Vagina (tissue), 2 donors: ENCODE results near the gene HOXD3. TPM values are rescaled to one million over a fixed set of nuclear protein-coding genes. Genes with fewer than 3 reads are reported as not detected.

Experiments
- DNase-seq, 2 donors: peaks; one replicate each; pipeline ENCODE4 v3.0.0-alpha.2; 2017; ENCODE audit errors: extremely low spot score in 2 of 2
- H3K27ac ChIP-seq: fragments of 200-600 bp; sonication (generic); one replicate; pipeline ENCODE4 v1.5.1; 2019
- H3K27me3 ChIP-seq: fragments of 200-600 bp; sonication (generic); one replicate; pipeline ENCODE4 v1.5.1; 2019
- H3K36me3 ChIP-seq, 2 donors: fragments of 200-600 bp; sonication (generic); one replicate each; pipeline ENCODE4 v1.5.1; 2017 to 2019
- H3K4me1 ChIP-seq: fragments of 200-600 bp; sonication (generic); one replicate; pipeline ENCODE4 v1.5.1; 2019
- H3K4me3 ChIP-seq, 2 donors: fragments of 200-600 bp; sonication (generic); 1 replicate in 1 of 2; 2 replicates in 1 of 2; pipeline ENCODE4 v1.5.1; 2016 to 2019
- H3K9me3 ChIP-seq: fragments of 200-600 bp; sonication (generic); one replicate; pipeline ENCODE4 v1.5.1; 2019
- CTCF ChIP-seq, 3 experiments: fragments of 450-650 bp in 2 of 3; fragments of 200-600 bp in 1 of 3; sonication (generic) in 1 of 3; IDR thresholded peaks; one replicate each; pipeline ENCODE4 v1.5.1; 2017 to 2019; ENCODE audit warnings: antibody characterized with exemption in 3 of 3, mild to moderate bottlenecking in 2 of 3, moderate library complexity in 2 of 3
- POLR2A ChIP-seq, 2 donors: fragments of 450-650 bp; IDR thresholded peaks; one replicate each; pipeline ENCODE4 v1.6.1; 2017; ENCODE audit warnings: antibody characterized with exemption in 2 of 2, mild to moderate bottlenecking in 2 of 2, moderate library complexity in 2 of 2
- POLR2AphosphoS5 ChIP-seq, 2 donors: sonication (generic); formaldehyde crosslinking; IDR thresholded peaks; one replicate each; pipeline ENCODE4 v1.9.0; 2017; ENCODE audit warnings: antibody characterized with exemption in 2 of 2, mild to moderate bottlenecking in 2 of 2, low read depth in 1 of 2; ENCODE audit not compliant: insufficient read depth in 1 of 2
- intact Hi-C: fragments of 100-400 bp; cut with DNase I; formaldehyde crosslinking; loops from one replicate; pipeline ENCODE4 v1.15.1; 2023
- total RNA-seq: library from RNA; depleted of rRNA; stranded (reverse); fragments of >200 nt; gene quantifications from one replicate; pipeline ENCODE4 v1.2.3, GENCODE V29; 2016

Gene HOXD3
- total RNA-seq, 1 donor from 2014 or later, result 11.8 TPM

DNA sequence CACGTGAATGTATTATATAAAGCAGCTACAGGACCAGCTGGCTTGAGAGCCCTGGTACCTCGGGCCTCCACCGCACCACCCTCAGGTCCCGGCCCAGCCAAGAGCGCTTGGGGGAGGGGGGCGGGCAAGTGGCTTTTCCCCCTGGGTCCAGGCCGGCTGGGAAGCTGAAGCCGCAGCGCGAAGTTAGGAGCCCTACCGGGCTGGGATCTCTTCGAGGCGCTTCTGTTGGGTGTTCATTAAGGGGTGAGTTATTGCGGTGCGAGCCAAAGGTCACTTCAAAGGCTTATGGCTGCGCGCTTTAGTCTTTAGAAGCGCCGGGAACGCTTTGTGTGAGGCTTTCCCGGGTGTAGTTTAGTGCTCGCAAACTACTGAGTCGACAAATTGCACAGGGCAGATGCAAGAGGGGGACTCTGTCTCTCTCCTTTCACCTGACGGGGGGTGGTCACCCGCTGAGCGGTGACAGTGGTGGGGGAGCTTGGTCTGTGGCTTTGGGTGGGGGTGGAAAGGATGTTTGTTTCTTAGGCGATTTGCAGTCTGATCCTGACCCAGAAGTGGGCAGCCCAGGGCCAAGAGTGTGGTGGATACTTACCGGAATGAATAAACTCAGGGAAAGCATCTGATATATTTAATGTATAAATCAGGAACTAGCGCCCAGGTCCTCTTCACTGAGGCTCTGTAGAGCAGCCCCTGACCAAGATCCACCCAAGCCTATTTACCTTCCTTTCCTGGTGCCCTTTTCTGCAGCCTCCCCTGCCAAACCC, 6.0 kb downstream of the HOXD3 start:
- TF ChIP-seq POLR2A (IDR thresholded peaks at IDR 0.05) (no peak), CTCF (IDR thresholded peaks at IDR 0.05) (no peak), POLR2AphosphoS5 (IDR thresholded peaks at IDR 0.05; ENCODE audit: insufficient read depth in 1 of 2, low read depth in 1 of 2) (no peak)
- Histone ChIP-seq H3K27me3 (peaks cover 18% of the 10 kb centered on the region), H3K4me3 (no peak overlapping the region), H3K4me1 (peaks cover 27% of the 10 kb centered on the region), H3K36me3 (no peaks in the 10 kb centered on the region), H3K9me3 (no peaks in the 10 kb centered on the region), H3K27ac (no peak overlapping the region)
- DNase-seq, result no peak
- intact Hi-C loops, result no loop called here

- Histone ChIP-seq H3K9me3 (no peaks in the 10 kb centered on the region), H3K36me3 (no peaks in the 10 kb centered on the region), H3K4me3 (no peak overlapping the region), H3K27me3 (peaks cover 17% of the 10 kb centered on the region), H3K27ac (no peak overlapping the region), H3K4me1 (peaks cover 26% of the 10 kb centered on the region)
- TF ChIP-seq POLR2AphosphoS5 (IDR thresholded peaks at IDR 0.05; ENCODE audit: insufficient read depth in 1 of 2, low read depth in 1 of 2) (no peak), CTCF (IDR thresholded peaks at IDR 0.05) (no peak)
- intact Hi-C loops, result no loop called here
- DNase-seq, result no peak
These were observed 6.6 kb downstream of the HOXD3 start for GRCh38 chr2:176163672-176164056.

GRCh38 chr2:176164201-176164600, 7.1 kb downstream of the HOXD3 start:
- peaks cover 17% of the 10 kb centered on the region for H3K27me3 ChIP-seq
- DNase-seq, result no peak
- H3K4me1 ChIP-seq, result peaks cover 23% of the 10 kb centered on the region
- H3K9me3 ChIP-seq, result no peaks in the 10 kb centered on the region
- H3K4me3 ChIP-seq, result no peak overlapping the region
- H3K36me3 ChIP-seq, result no peaks in the 10 kb centered on the region
- TF ChIP-seq POLR2AphosphoS5 (IDR thresholded peaks at IDR 0.05; ENCODE audit: insufficient read depth in 1 of 2, low read depth in 1 of 2) (no peak), CTCF (IDR thresholded peaks at IDR 0.05) (no peak), POLR2A (IDR thresholded peaks at IDR 0.05) (no peak)
- H3K27ac ChIP-seq, result no peak overlapping the region
- intact Hi-C loops, result no loop called here

DNA sequence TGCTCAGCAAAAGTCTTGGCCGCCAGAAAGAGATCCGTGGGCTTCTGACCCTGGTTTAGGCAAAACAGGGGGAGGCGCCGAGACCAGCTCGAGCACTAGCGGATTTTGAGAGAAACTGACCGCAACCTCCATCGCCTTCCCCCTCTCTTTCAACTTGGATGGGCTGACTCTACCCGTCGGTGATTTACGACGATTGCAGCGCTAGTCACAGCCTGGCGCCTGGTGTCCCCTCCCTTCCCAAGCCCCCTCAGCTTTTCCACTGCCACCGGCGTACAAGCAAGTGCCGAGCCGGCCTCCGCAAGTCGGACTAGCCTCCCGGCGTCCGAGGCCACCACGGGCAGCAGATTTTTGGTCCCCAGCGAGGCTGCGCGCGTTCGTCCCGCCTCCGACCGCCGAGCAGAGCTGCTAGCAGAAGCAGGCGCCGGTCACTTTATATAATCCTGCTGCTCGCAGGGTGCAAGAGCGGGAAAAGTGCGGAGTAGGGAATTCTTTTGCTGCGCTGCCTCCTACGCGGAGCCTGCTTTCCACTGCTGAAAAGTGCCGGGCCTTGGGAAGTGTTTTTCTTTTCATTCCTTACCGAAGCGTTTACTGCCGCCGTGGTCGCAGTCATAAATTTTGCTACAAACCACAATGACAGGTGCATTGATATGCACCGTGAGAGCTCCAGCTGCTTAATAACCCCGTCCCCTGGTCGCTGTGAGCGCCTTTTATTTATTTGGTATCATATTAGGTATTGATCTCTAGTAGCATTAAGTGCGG, 7.7 kb downstream of the HOXD3 start:
- TF ChIP-seq POLR2A (IDR thresholded peaks at IDR 0.05) (no peak), POLR2AphosphoS5 (IDR thresholded peaks at IDR 0.05; ENCODE audit: insufficient read depth in 1 of 2, low read depth in 1 of 2) (no peak), CTCF (IDR thresholded peaks at IDR 0.05) (no peak)
- Histone ChIP-seq H3K4me3 (no peak overlapping the region), H3K36me3 (no peaks in the 10 kb centered on the region), H3K4me1 (peaks cover 19% of the 10 kb centered on the region), H3K27ac (no peak overlapping the region), H3K9me3 (no peaks in the 10 kb centered on the region), H3K27me3 (peaks cover 17% of the 10 kb centered on the region)
- intact Hi-C loops, result no loop called here
- DNase-seq, result no peak
